ENCODE data around the gene SDK1. TPM values are rescaled to one million over a fixed set of nuclear protein-coding genes. Genes with fewer than 3 reads are reported as not detected.
A peak's percentile ranks its signal among the peaks of the same experiment; 100 is the strongest.

SDK1 gene
- total RNA-seq, 2 donors from 2014 or later = 1.3 to 2.6 TPM

DNA sequence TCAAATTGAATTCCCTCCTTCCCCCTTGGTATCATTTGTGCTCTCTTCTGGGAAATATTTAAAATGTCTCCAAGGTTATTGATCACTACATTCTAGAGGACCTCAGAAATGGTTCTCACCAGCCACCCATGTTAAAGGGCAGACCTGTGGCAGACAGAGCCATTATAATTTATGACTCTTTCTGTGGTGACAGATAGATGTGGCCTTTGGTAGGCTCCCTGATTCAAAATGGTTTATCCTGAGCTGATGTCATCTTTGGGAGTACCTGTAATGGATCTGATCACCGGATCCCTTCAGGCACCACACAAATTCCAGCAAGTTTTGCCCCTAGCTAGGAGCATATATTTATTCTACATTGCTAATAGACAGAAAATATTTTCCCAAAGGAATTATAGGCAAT is 267.5 kb downstream of the SDK1 start:
- no peak for DNase-seq
- Histone ChIP-seq H3K4me3 (no peak overlapping the region), H3K27ac (no peak overlapping the region), H3K9me3 (no peaks in the 10 kb centered on the region), H3K27me3 (no peaks in the 10 kb centered on the region), H3K9ac (ENCODE audit: low read depth in 2 of 2, low read length in 2 of 2) (no peak overlapping the region), H3K36me3 (no peaks in the 10 kb centered on the region), H3K4me1 (no peaks in the 10 kb centered on the region)
- intact Hi-C loops (cut with DNase I) = no loop called here
- TF ChIP-seq, protein P1, sequence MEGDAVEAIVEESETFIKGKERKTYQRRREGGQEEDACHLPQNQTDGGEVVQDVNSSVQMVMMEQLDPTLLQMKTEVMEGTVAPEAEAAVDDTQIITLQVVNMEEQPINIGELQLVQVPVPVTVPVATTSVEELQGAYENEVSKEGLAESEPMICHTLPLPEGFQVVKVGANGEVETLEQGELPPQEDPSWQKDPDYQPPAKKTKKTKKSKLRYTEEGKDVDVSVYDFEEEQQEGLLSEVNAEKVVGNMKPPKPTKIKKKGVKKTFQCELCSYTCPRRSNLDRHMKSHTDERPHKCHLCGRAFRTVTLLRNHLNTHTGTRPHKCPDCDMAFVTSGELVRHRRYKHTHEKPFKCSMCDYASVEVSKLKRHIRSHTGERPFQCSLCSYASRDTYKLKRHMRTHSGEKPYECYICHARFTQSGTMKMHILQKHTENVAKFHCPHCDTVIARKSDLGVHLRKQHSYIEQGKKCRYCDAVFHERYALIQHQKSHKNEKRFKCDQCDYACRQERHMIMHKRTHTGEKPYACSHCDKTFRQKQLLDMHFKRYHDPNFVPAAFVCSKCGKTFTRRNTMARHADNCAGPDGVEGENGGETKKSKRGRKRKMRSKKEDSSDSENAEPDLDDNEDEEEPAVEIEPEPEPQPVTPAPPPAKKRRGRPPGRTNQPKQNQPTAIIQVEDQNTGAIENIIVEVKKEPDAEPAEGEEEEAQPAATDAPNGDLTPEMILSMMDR (IDR thresholded peaks at IDR 0.05) = no peak

GRCh38 chr7:3569643-3570042 is 268.6 kb downstream of the SDK1 start:
- Histone ChIP-seq H3K9me3 (no peaks in the 10 kb centered on the region), H3K27ac (no peak overlapping the region), H3K4me1 (no peaks in the 10 kb centered on the region), H3K4me3 (no peak overlapping the region), H3K27me3 (no peaks in the 10 kb centered on the region), H3K36me3 (no peaks in the 10 kb centered on the region), H3K9ac (ENCODE audit: low read depth in 2 of 2, low read length in 2 of 2) (no peak overlapping the region)
- intact Hi-C loops (cut with DNase I) = no loop called here
- DNase-seq = no peak
- TF ChIP-seq, protein P1 (IDR thresholded peaks at IDR 0.05) = no peak

GRCh38 chr7:3573151-3573550 is 272.1 kb downstream of the SDK1 start:
- Histone ChIP-seq H3K9me3 (no peaks in the 10 kb centered on the region), H3K4me1 (no peaks in the 10 kb centered on the region), H3K27ac (no peak overlapping the region), H3K27me3 (no peaks in the 10 kb centered on the region), H3K9ac (ENCODE audit: low read depth in 2 of 2, low read length in 2 of 2) (no peak overlapping the region), H3K4me3 (no peak overlapping the region), H3K36me3 (no peaks in the 10 kb centered on the region)
- intact Hi-C loops (cut with DNase I) = no loop called here
- TF ChIP-seq, protein P1 (IDR thresholded peaks at IDR 0.05) = no peak
- DNase-seq = no peak

GRCh38 chr7:3574386-3574785 is 273.3 kb downstream of the SDK1 start:
- no peaks in the 10 kb centered on the region for H3K4me1 ChIP-seq
- no peaks in the 10 kb centered on the region for H3K36me3 ChIP-seq
- no peak for DNase-seq
- TF ChIP-seq, protein P1 (IDR thresholded peaks at IDR 0.05) = no peak
- H3K9ac ChIP-seq (ENCODE audit: low read depth in 2 of 2, low read length in 2 of 2) = no peak overlapping the region
- H3K27me3 ChIP-seq = no peaks in the 10 kb centered on the region
- no peaks in the 10 kb centered on the region for H3K9me3 ChIP-seq
- H3K4me3 ChIP-seq = no peak overlapping the region
- H3K27ac ChIP-seq = no peak overlapping the region
- intact Hi-C loops (cut with DNase I) = no loop called here

DNA sequence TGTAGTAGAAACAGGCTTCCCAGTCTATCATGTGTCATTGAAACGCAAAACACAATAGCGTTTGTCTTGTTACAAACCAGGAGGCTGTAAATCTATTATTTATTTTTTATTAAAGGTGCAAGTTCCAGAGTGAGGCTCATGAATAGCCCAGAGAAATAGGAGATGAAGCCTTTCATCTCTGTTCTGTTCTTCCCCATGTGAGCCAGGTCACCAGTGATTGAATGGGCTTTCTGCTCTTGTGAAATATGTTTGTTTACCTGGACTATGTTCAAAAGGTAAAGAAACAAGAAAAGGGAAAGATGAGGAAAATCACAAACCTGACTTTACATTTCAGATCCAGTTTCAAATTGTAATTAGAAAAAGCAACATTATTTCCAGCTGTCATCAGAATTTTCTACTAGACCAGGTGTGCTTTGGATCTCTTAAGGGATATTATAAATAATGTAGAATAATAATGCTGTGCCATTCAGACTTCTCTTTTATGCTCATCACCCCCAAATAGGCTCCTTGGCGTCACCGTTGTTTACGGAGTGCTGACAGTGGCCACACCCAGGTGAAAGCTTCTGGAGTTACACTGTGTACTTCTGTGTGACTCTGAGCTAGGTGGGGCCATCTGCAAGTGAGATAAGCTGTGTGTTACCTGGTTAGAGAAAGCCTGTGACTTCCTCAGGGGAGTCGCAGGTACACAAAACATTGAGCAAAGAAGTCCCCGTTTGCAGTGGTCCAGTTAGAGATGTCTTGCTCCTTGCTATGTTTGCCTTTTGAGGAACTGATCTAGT is 274.9 kb downstream of the SDK1 start:
- H3K27me3 ChIP-seq = no peaks in the 10 kb centered on the region
- DNase-seq = peak; percentile 67
- H3K4me1 ChIP-seq = no peaks in the 10 kb centered on the region
- no peak overlapping the region for H3K9ac ChIP-seq (ENCODE audit: low read depth in 2 of 2, low read length in 2 of 2)
- no peaks in the 10 kb centered on the region for H3K9me3 ChIP-seq
- TF ChIP-seq, protein P1 (IDR thresholded peaks at IDR 0.05) = no peak
- no peak overlapping the region for H3K4me3 ChIP-seq
- H3K36me3 ChIP-seq = no peaks in the 10 kb centered on the region
- intact Hi-C loops (cut with DNase I) = no loop called here
- no peak overlapping the region for H3K27ac ChIP-seq

All from colonic mucosa (tissue), 4 donors.